HepG2 (cell line): Measurements from ENCODE around the gene SPINK4. TPM values are rescaled to one million over a fixed set of nuclear protein-coding genes. Genes with fewer than 3 reads are reported as not detected.

Experiments used
- ATF5 ChIP-seq: sonication (generic); formaldehyde crosslinking; IDR thresholded peaks from 2 replicates; pipeline ENCODE4 v1.4.0; 2020; ENCODE audit warnings: mild to moderate bottlenecking, low read depth, missing genetic modification reagents
- BHLHE40 ChIP-seq: IDR thresholded peaks from 2 replicates; pipeline ENCODE4 v1.6.1; 2011; ENCODE audit warnings: low read length, improper control_type of control experiment
- EHMT2 ChIP-seq: fragments of 200-600 bp; sonication (generic); IDR thresholded peaks from 2 replicates; pipeline ENCODE4 v1.7.0; 2017; ENCODE audit warnings: antibody characterized with exemption, low read depth, low read length, borderline replicate concordance
- FLYWCH1 ChIP-seq: sonication (generic); formaldehyde crosslinking; IDR thresholded peaks from 2 replicates; pipeline ENCODE4 v1.8.1; 2023; ENCODE audit warnings: mild to moderate bottlenecking, missing genetic modification reagents
- HIC2 ChIP-seq: sonication (generic); formaldehyde crosslinking; IDR thresholded peaks from 2 replicates; pipeline ENCODE4 v1.9.0; 2022; ENCODE audit warnings: low read depth, missing genetic modification reagents
- KDM2A ChIP-seq: sonication (generic); formaldehyde crosslinking; IDR thresholded peaks from 2 replicates; pipeline ENCODE4 v1.4.0; 2020; ENCODE audit warnings: low read depth, missing genetic modification reagents, borderline replicate concordance
- MED8 ChIP-seq: sonication (generic); formaldehyde crosslinking; IDR thresholded peaks from 2 replicates; pipeline ENCODE4 v1.8.1; 2023; ENCODE audit warnings: mild to moderate bottlenecking, missing genetic modification reagents; ENCODE audit not compliant: insufficient replicate concordance
- MTERF4 ChIP-seq: sonication (generic); formaldehyde crosslinking; IDR thresholded peaks from 2 replicates; pipeline ENCODE4 v1.8.0; 2023; ENCODE audit warnings: mild to moderate bottlenecking, missing genetic modification reagents
- NFE2L1 ChIP-seq: sonication (generic); formaldehyde crosslinking; IDR thresholded peaks from 2 replicates; pipeline ENCODE4 v1.4.0; 2020; ENCODE audit warnings: missing genetic modification reagents, mild to moderate bottlenecking, borderline replicate concordance
- NFRKB ChIP-seq: fragments of 450-650 bp; IDR thresholded peaks from 2 replicates; pipeline ENCODE4 v1.6.1; 2017
- NFYB ChIP-seq: sonication (generic); formaldehyde crosslinking; IDR thresholded peaks from 2 replicates; pipeline ENCODE4 v1.4.0; 2020; ENCODE audit warnings: missing genetic modification reagents
- RBAK ChIP-seq: sonication (generic); formaldehyde crosslinking; IDR thresholded peaks from 2 replicates; pipeline ENCODE4 v1.5.1; 2020; ENCODE audit warnings: mild to moderate bottlenecking, missing genetic modification reagents
- RFX3 ChIP-seq: IDR thresholded peaks from 2 replicates; pipeline ENCODE4 v1.6.1; 2016; ENCODE audit warnings: missing biosample characterization, missing genetic modification reagents
- SETDB1 ChIP-seq: sonication (generic); formaldehyde crosslinking; IDR thresholded peaks from 2 replicates; pipeline ENCODE4 v1.5.1; 2020; ENCODE audit warnings: missing genetic modification reagents, mild to moderate bottlenecking, borderline replicate concordance
- SP140L ChIP-seq: sonication (generic); formaldehyde crosslinking; IDR thresholded peaks from 2 replicates; pipeline ENCODE4 v1.4.0; 2020; ENCODE audit warnings: missing genetic modification reagents, borderline replicate concordance
- STAT6 ChIP-seq: sonication (generic); formaldehyde crosslinking; IDR thresholded peaks from 2 replicates; pipeline ENCODE4 v1.4.0; 2020; ENCODE audit warnings: missing genetic modification reagents, mild to moderate bottlenecking, borderline replicate concordance
- TBP ChIP-seq: sonication (generic); formaldehyde crosslinking; IDR thresholded peaks from 2 replicates; pipeline ENCODE4 v1.5.0; 2020; ENCODE audit warnings: missing genetic modification reagents
- TOPORS ChIP-seq: sonication (generic); formaldehyde crosslinking; IDR thresholded peaks from 2 replicates; pipeline ENCODE4 v1.8.0; 2023; ENCODE audit warnings: mild to moderate bottlenecking, missing genetic modification reagents
- ZFP82 ChIP-seq: sonication (generic); formaldehyde crosslinking; IDR thresholded peaks from 2 replicates; pipeline ENCODE4 v1.5.1; 2020; ENCODE audit warnings: mild to moderate bottlenecking, missing genetic modification reagents, borderline replicate concordance
- ZNF326 ChIP-seq: sonication (generic); formaldehyde crosslinking; IDR thresholded peaks from 2 replicates; pipeline ENCODE4 v1.4.0; 2020; ENCODE audit warnings: missing genetic modification reagents, borderline replicate concordance
- ZNF484 ChIP-seq: sonication (generic); formaldehyde crosslinking; IDR thresholded peaks from 2 replicates; pipeline ENCODE4 v1.5.1; 2020; ENCODE audit warnings: mild to moderate bottlenecking, low read depth, missing genetic modification reagents, borderline replicate concordance
- ZNF557 ChIP-seq: sonication (generic); formaldehyde crosslinking; IDR thresholded peaks from 2 replicates; pipeline ENCODE4 v1.4.0; 2020; ENCODE audit warnings: missing genetic modification reagents
- ZNF572 ChIP-seq: sonication (generic); formaldehyde crosslinking; IDR thresholded peaks from 2 replicates; pipeline ENCODE4 v1.5.1; 2020; ENCODE audit warnings: mild to moderate bottlenecking, missing genetic modification reagents
- polyA plus RNA-seq, 8 experiments: library from polyadenylated mRNA; depleted of rRNA in 3 of 8; stranded (reverse) in 7 of 8; unstranded in 1 of 8; fragments of >200 nt; fragmentation: Illumina TruSeq in 4 of 8; extraction: Trizol in 4 of 8; gene quantifications; 2 replicates each; pipeline versions ENCODE4 v1.2.1 to v1.2.3, GENCODE V29; 2011 to 2016; ENCODE audit warnings: low read depth in 4 of 8, missing spikeins in 1 of 8, mixed read lengths in 1 of 8; ENCODE audit not compliant: insufficient read depth in 1 of 8
- total RNA-seq, 5 experiments: library from RNA; depleted of rRNA; stranded (reverse); fragments of >200 nt; fragmentation: Illumina TruSeq; extraction: Trizol; gene quantifications; 2 replicates each; pipeline ENCODE4 v1.2.3, GENCODE V29; 2016; ENCODE audit warnings: low read depth in 1 of 5

The SPINK4 gene
- total and polyA plus RNA-seq, 2 of the 13 experiments (the other 11 are each of a cell fraction or from before 2014, with no cell fraction given), result 0.53 to 3.4 TPM

GRCh38 chr9:33229359-33230114 lies 10.4 kb upstream of the SPINK4 start (continued):
- TF ChIP-seq ZNF484 (CRISPR knock-in tag), result no peak
- TF ChIP-seq TOPORS, result no peak
- TF ChIP-seq BHLHE40, result no peak
- TF ChIP-seq NFE2L1 (CRISPR knock-in tag), result no peak
- TF ChIP-seq ZFP82 (CRISPR knock-in tag), result no peak
- no peak for TF ChIP-seq RFX3 (CRISPR knock-in tag)
- TF ChIP-seq SP140L, result no peak
- no peak for TF ChIP-seq SETDB1
- no peak for TF ChIP-seq ZNF572 (CRISPR knock-in tag)
- TF ChIP-seq ZNF557 (CRISPR knock-in tag), result no peak
- peak; percentile 52 for TF ChIP-seq NFYB (CRISPR knock-in tag)
- no peak for TF ChIP-seq NFRKB
- no peak for TF ChIP-seq TBP (CRISPR knock-in tag)
- no peak for TF ChIP-seq MED8 (CRISPR knock-in tag)
- TF ChIP-seq KDM2A, result 0 out of 2 replicates have a peak, but pooled peaks have one; percentile 25
- TF ChIP-seq STAT6, result no peak
- 0 out of 2 replicates have a peak, but pooled peaks have one; percentile 26 for TF ChIP-seq MTERF4 (CRISPR knock-in tag)
- no peak for TF ChIP-seq ZNF326 (CRISPR knock-in tag)
- TF ChIP-seq HIC2 (CRISPR knock-in tag), result peak; percentile 39; the same call in 1 of the 2 replicates
- no peak for TF ChIP-seq ATF5 (CRISPR knock-in tag)
- no peak for TF ChIP-seq FLYWCH1
- no peak for TF ChIP-seq EHMT2
- no peak for TF ChIP-seq RBAK (CRISPR knock-in tag)
